Measurements from ENCODE around the gene EFCC1. TPM values are rescaled to one million over a fixed set of nuclear protein-coding genes. Genes with fewer than 3 reads are reported as not detected.
"Not testable (repeated sequence)": the region's sequence is repeated elsewhere in the genome, so short reads cannot be mapped to it uniquely, and the experiment has no call there.

The EFCC1 gene
- polyA plus RNA-seq, 1 donor = 1.6 TPM

DNA sequence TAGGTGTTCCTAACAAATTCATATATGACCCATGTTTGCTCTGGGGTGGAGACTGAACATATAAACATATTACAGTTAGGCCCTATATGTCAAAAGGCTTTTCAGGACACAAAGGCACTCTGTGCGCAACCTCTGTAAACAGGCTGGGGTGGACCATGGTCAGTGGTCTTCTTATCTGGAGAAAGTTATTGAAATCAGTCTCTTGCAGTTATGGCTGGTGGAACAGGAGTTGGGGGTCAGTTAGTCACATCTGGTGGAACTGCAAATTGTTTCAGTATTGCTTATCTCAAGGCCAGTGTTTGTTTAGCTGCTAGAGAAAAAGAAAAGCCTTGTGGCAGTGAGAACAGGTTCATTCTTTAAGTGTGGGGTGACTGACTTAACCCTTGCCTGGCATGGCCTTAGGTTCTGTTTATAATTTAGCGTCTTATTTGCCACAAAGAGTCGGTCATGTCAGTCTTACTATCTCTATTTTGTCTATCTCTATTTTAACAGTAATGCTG lies 53.6 kb downstream of the EFCC1 start:
- DNase-seq (ENCODE audit: low read depth) = no peak

DNA sequence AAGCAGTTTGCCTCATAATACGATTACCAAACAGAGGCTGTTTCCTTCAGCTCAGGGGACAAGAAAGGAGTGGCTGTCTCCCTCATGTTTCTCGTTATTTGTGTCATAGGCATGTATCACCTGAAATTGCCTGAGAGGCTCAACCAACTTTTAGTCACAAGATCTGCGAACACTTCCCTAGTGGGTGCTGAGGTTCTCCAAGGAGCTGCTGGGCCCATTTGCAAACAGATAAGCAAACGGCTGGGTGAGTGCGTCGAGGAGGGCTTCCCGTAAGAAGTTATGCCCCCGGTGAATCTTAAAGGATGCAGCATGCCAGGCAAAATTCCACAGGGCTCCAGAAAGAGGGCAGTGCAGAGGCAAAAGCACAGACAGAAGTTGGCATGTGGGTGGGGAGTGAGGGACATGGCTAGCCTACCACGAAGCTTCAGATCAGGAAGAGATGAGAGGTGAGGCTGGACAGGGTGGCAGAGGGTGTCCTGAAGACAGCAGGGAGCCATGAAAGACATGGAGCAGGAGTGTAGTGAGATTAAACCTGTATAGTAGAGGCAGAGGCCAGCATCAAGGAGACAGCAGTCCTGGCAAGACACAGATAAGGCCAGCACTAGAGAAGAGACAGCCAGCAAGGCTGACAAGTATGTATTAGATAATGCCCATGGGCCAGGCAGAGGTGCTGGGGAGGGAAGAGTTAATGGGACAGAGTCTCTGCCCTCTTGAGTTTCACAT lies 55.5 kb downstream of the EFCC1 start:
- no peak for DNase-seq (ENCODE audit: low read depth)

DNA sequence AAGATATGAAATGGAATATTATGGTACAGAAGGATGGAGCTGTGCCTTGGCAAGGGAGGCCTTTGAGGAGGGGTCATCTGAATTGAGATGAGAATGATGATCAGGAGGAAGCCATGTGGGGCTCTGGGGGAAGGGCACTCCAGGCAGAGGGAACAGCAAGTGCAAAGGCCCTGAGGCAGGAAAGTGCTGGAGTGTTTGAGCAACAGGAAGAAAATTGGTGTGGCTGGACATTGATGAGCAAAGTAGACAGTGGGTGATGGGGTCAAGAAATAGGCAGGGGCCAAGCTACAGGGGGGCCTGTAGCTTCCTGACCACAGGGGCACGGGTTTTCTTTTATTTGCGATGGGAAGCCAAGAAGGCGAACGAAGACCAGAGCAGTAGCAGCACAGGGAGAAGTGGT lies 56.1 kb downstream of the EFCC1 start:
- DNase-seq (ENCODE audit: low read depth) = no peak

DNA sequence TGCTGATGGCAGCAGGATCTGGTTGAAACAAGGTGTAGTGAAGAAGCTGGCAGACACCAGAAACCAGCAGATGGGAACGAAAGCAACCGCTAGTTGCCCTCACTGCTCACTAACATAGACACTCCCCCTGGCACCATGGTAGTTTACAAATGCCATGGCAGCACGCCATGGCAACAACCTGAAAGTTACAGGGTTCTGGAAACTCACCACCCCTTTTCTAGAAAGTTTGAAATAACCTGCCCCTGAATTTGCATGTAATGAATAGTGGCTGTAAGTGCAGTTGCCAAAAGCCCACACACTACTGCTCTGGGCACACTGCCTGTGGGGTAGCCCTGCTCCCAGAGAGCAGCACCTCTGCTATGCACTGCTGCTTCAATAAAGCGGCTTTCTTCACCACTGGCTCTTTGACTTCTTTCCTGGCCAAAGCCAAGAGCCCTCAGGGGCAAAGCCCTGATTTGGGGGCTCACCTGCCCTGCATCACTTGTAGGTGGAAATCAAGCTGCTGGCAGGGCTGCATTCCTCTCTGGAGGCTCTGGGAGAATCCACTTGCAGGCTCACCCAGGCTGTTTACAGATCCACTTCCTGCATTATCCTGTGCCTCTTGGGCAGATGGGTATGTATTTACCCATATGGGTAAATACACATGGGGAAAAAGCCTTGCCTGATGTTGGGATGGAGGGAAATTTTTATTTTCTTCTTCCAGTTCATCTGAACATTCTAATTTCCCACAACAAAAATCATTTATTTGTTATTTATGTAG lies 57.5 kb downstream of the EFCC1 start:
- DNase-seq (ENCODE audit: low read depth) = no peak

DNA sequence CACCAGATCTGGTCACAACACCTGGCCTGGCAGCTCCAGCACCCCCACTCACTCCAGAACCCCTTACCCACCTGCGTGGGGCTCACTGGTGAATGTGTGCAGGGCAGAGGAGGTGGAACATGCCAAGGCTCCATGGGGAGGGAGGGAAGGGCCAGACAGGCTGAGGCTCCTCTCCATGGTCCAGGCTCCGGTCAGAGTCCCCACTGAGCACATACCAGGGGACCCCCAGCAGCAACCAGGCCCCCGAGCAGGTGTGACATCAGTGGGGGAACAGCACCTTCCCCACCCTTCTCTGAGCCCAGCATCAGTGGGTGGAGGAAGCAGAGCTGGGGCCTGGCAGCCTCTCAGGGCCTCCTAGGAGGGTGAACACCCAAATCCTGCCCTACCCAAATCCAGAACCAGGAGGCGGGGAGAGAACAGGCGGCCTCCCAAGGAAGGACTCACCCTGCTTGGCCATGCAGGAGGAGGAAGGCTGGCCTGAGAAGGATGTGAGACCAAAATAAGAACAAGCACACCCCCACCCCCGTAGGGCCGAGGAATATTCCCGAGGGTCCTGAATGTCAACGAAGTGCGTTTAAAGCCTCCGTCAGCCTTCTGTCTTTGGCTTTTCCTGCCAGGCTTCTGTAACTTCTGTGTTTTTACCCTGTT lies 58.3 kb downstream of the EFCC1 start:
- no peak for DNase-seq (ENCODE audit: low read depth)

DNA sequence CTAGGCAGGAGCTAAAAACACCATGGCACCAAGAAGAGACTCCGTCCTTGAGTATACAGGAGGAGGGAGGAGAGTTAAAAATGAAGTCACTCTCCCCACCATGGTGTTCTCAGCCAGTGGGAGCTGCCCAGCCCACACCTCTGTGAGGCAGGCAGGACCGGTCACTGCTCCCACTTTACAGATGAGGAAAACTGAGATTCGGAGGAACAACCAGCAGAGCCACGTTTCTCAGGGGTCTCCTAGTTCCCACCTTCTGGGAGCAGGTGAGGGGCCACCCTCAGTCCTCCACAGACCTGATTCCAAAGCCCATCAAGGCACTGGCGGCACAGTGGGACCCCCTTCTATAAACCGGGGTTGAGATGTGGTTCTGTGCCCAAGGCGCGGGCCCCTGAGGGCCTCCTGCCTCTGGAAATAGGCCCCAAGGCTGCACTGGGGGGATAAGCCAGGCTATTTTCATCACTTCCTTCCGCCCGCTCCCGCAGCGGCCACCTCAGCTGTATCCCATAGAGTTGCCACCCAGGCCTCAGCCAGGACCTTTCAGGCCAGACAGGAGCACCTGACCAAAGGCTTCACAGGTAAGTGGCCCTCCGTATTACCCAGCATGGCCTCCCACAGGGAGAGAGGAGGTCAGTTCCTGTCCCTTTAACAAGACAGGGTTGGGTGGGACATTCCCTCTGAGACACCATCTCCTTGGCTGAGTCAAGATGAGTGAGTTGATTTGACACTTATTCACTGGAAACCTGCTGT lies 59.3 kb downstream of the EFCC1 start, which contains the start of gene GP9:
GP9 (plus strand) TSS at position 504 of the 747 bp plus-strand sequence. CDS start 961 bp downstream, outside the sequence.
- no peak for DNase-seq (ENCODE audit: low read depth)

DNA sequence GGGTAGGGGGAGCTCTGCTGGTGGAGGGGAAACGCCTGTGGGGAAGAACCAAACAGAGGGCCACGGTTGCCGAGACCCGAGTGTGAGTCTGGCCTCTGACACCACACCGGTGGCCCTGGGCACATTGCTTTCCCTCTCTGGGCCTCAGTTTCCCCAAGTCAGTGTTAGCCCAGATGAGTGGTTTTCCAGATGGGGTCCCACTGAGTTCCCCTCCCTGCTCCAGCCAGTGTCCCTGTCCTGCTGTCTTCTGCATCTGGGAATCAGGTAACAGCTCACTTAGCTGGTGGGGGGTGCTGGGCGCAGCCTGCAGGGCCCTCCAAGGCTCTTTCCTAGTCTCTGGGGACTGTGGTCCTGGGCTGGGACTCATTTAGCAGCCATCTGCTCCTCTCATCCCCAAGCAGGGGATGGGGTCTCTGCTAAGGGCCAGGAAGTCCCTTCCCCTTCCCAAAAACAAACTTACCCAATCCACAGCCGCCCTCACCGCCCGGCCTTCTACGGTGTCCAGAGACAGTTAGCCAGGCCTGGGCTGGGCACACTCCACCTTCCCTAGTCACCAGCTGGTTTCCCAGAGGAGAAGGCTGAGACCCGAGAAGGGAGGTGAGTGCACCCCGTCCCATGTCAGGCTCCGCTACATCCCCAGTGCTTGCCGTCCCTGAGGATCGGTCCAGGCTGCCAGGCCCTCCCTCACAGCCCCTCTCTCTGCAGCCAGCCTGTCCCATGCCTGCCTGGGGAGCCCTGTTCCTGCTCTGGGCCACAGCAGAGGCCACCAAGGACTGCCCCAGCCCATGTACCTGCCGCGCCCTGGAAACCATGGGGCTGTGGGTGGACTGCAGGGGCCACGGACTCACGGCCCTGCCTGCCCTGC lies 60.2 kb downstream of the EFCC1 start:
- no peak for DNase-seq (ENCODE audit: low read depth)

DNA sequence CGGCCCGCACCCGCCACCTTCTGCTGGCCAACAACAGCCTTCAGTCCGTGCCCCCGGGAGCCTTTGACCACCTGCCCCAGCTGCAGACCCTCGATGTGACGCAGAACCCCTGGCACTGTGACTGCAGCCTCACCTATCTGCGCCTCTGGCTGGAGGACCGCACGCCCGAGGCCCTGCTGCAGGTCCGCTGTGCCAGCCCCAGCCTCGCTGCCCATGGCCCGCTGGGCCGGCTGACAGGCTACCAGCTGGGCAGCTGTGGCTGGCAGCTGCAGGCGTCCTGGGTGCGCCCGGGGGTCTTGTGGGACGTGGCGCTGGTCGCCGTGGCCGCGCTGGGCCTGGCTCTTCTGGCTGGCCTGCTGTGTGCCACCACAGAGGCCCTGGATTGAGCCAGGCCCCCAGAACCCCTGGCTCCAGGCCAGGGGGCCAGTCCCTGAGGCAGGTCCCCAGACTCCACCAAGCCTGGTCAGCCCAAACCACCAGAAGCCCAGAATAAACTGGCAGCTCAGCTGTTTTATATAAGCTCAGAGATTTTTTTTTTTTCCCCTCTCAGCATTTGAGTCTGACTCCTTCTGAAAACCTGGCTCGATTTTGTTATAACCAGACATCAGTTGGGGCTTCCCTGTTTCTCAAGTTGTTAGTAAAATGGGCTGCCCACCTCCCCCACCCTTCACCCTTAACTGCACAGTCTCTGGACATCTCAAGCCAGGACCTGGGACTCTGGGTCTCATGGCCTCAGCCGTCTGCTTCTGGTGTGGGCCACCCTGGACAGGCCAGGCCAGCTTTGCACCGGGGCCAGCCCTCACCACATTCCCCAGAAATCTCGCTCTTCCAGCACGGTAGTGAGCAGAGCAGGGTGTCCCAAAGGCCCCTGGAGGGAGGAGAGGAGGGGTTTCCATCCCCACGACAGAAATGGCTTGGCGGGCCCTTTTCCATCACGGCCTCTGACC lies 61.1 kb downstream of the EFCC1 start:
- DNase-seq (ENCODE audit: low read depth) = no peak

DNA sequence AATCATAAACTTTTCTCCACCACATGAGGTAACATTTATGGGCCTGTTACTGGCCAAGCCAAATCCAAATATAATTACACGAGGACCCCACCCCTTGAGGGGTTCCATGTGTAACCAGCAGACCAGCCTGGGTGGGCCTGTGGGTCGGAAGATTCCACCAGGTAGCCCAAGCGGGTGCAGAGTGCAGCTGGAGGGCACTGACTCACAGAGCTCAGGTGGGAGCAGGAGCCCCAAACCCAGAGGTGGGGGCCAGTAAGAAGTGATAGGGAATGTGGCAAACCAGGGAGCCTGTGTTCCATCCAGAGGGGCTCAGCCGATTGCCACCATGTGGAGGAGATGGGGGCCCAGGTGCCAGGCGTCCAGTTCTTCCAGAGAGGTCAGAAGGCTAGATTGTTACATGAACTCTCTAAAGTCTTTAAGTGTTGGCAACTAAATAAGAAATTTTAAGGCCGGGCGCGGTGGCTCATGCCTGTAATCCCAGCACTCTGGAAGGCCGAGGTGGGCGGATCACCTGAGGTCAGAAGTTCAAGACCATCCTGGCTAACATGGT lies 62.1 kb downstream of the EFCC1 start:
- DNase-seq (ENCODE audit: low read depth) = no peak

DNA sequence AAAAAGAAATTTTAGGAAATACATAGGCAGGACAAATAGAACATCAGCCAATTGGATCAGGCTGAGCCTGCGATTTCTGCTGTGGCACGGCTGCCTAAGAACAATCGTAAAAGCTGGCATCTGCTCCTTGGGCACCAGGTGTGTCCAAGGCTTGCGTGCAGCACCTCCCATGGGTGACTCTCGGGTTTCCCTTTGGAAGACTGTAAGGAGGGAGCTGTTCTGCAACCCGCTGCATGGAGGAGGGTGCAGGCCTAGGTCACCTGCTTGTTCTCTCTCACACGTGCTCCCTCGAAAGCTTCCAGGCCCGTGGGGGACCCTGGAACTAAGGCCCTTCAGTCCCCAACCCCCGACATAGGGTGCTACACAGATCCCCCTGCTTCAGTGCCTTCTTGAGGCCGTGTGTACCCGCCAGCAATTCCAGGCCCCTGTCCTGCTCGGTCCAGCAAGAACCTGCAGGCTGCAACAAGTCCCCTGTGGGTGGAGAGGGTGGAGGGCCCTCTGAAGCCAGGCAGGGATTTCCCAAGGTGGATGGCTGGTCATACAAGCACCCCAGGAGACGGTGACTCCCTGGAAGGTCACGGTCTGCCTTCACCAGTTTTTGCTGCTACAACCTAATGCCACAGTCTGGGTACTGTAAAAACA lies 62.9 kb downstream of the EFCC1 start:
- DNase-seq (ENCODE audit: low read depth) = no peak

DNA sequence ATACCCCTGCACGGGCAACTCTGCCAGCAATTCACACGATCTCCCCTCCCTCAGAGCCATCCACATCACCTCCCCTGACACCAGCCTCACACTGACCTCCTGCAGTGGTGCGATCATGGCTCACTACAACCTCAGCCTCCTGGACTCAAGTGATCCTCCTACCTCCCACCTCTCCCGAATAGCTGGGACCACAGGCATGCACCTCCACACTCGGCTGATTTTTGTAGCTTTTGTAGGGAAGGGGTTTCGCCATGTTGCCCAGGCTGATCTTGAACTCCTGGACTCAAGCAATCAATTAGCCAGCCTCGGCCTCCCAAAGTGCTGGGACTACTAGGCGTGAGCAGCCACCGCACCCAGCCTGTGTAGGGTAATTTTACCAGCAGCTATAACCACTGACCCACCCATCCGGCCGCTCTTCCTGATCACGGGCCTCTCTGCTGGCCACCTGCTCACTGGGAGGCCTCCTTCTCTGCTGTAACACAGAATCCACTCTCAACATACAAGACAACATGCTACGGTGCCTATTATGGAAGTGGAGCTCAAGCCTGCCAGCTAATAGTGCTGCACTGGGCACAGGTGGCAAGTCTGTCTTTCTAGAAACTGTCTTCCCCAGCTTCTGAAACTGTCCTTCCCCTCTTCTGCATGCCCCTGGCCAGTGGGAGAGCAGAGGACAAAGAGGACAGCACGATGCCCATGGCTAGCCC lies 64.1 kb downstream of the EFCC1 start:
- no peak for DNase-seq (ENCODE audit: low read depth)

DNA sequence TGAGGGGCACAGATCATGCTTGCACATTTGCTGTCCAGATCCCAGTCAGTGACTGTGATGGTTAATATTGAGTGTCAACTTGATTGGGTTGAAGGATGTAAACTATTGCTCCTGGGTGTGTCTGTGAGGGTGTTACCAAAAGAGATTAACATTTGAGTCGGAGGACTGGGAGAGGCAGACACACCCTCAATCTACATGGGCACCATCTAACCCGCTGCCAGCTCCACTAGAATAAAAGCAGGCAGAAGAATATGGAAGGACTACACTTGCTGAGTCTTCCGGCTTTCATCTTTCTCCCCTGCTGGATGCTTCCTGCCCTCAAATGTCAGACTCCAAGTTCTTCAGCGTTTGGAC lies 64.6 kb downstream of the EFCC1 start:
- DNase-seq (ENCODE audit: low read depth) = no peak

DNA sequence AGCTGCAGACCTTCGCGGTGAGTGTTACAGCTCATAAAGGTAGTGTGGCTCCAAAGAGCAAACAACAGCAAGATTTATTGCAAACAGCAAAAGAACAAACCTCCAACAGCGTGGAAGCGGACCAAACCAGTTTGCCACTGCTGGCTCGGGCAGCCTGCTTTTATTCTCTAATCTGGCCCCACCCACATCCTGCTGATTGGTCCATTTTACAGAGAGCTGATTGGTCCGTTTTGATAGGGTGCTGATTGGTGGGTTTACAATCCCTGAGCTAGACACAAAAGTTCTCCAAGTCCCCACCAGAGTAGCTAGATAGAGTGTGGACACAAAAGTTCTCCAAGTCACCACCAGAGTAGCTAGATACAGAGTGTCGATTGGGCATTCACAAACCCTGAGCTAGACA lies 66.6 kb downstream of the EFCC1 start:
- not testable (repeated sequence) for DNase-seq (ENCODE audit: low read depth)

DNA sequence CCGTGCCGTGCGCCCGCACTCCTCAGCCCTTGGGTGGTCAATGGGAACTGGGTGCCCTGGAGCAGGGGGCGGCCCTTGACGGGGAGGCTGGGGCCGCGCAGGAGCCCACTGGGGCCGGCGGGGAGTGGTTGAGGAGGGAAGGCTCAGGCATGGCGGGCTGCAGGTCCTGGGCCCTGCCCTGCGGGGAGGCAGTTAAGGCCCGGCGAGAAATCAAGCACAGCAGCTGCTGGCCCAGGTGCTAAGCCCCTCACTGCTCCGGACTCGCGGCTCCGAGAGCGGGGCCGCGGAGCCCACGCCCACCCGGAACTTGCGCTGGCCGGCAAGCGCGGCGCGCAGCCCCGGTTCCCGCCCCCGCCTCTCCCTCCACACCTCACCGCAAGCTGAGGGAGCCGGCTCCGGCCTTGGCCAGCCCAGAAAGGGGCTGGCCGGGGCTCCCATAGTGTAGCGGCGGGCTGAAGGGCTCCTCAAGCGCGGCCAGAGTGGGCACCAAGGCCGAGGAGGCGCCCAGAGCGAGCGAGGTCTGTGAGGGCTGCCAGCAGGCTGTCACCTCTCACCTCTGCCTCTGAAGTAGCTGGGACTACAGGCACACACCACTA lies 67.3 kb downstream of the EFCC1 start:
- no peak for DNase-seq (ENCODE audit: low read depth)

DNA sequence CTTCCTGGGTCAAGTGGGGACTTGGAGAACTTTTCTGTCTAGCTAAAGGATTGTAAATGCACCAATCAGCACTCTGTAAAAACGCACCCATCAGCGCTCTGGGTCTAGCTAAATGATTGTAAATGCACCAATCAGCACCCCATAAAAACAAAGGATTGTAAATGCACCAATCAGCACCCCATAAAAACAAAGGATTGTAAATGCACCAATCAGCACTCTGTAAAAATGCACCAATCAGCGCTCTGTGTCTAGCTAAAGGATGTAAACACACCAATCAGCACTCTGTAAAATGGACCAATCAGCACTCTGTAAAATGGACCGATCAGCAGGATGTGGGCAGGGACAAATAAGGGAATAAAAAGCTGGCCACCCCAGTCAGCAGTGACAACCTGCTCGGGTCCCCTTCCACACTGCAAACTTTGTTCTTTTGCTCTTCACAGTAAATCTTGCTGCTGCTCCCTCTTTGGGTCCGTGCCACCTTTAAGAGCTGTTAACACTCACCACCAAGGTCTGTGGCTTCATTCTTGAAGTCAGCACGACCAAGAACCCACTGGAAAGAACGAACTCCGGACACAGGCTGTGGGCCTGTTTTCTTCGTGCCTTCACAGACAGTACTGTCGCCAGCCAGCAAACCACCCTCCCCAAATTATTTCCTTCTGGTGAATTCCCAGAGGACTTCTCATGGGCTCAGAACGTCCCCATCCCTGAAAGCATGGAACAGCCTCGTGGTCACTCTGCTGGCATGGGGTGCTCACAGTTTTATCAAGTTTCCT lies 68.4 kb downstream of the EFCC1 start:
- DNase-seq (ENCODE audit: low read depth) = not testable (repeated sequence)

DNA sequence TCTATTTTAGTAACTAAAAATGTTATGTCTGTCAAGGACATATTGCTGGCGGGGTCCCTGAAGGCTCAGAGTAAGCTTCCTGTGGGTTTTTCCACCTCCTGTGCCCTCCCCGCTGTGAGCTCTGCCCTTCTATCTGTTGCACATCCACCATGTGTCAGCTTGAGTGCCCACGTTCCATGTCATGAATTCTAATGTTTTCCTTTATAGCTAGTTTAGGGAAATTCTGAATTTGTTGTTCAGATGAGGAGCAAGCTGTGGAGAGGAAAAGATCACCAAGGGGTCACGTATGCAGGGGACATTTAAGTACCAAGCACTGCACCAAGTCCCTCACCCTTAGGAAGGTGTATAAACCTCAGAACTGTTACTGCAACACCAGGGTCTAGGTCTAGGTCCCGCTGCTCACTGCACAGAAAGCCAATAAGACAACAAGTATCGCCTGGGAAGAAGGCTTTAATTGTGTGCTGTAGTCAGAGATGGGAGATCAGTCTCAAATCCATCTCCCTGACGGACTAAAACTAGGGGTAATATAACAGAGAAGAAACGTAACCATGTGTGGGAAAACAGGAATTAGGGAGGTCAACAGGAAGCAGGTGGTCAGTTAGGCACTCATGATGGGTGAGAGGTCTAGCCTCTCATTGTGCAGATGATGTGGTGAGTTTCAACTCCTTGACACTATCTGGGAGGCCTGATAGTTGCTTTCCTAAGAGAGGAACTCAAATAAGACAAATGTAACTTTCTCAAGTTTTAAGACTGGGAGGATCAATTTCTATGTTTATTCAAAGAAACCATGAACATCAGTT lies 69.2 kb downstream of the EFCC1 start:
- no peak for DNase-seq (ENCODE audit: low read depth)

All from forelimb muscle (tissue), 1 donor.